ENCODE measurements around the gene TMCO6. TPM values are rescaled to one million over a fixed set of nuclear protein-coding genes. Genes with fewer than 3 reads are reported as not detected.
"Not testable (repeated sequence)": the region's sequence is repeated elsewhere in the genome, so short reads cannot be mapped to it uniquely, and the experiment has no call there.

Gene TMCO6
- total RNA-seq, 6 donors from 2014 or later, result 11.8 to 99.7 (median 31.3) TPM

DNA sequence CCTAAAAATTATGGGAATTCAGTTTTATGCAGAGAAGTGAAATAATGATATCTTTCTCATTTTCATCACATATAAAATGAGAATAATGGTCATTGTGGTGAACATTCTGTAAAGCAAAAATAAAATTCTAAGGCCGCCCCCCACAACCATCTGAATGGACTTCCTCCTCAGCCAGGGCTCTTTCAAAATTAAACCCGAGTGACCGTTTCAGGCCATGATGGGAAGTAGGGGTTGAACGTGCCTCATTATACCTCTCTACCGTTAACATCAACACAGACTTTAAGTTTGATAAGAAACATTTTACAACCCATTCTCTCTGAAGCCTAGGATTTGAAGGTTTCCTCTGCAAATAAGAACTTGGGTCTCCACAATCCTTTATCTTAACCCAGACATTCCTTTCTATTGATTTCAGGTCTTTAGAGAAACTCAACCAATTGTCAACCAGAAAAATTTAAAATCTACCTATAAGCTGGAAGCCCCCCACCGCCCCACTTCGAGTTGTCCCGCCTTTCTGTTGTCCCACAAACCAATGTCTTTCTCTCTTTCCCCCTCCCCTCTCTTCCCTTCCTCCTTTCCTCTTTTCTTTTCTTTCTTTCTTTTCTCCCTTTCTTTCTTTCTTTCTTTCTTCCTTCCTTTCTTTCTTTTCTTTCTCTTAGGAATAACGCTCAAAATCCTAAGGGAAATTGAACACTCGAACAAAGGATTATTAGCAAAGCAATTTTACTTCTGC, 1.7 kb upstream of the TMCO6 start:
- TF ChIP-seq POLR2A (IDR thresholded peaks at IDR 0.05) (no peak), EP300 (IDR thresholded peaks at IDR 0.05) (no peak), CTCF (IDR thresholded peaks at IDR 0.05) (no peak), POLR2AphosphoS5 (IDR thresholded peaks at IDR 0.05) (no peak)
- Histone ChIP-seq H3K4me3 (no peak overlapping the region), H3K27ac (peak overlapping the region in 2 of 4 donors; percentile 89 to 94), H3K4me1 (peaks cover 26 to 42% (median 29%) of the 10 kb centered on the region in 4 donors), H3K27me3 (no peaks in the 10 kb centered on the region), H3K36me3 (peaks cover 0 to 10% (median 0%) of the 10 kb centered on the region in 4 donors), H3K9me3 (no peaks in the 10 kb centered on the region)
- WGBS, 2 donors, result 75 to 85% methylated on average over 10 of the region's 10 CpGs
- ATAC-seq (ENCODE audit: low FRiP score in 2 of 2) (no peak), DNase-seq (no peak)

- 8 to 9% methylated on average over 9 of the region's 9 CpGs for WGBS, 2 donors
- peaks cover 0 to 23% (median 6%) of the 10 kb centered on the region in 4 donors for H3K36me3 ChIP-seq
- ATAC-seq (ENCODE audit: low FRiP score in 2 of 2); DNase-seq; H3K27me3 ChIP-seq; H3K9me3 ChIP-seq: not testable (repeated sequence)
- H3K27ac ChIP-seq, result peak overlapping the region; percentile 86 to 95 (median 92)
- H3K4me3 ChIP-seq, result peak overlapping the region; percentile 5 to 88 (median 72)
- peaks cover 16 to 30% (median 22%) of the 10 kb centered on the region in 4 donors for H3K4me1 ChIP-seq
These were observed 428 bp upstream of the TMCO6 start for GRCh38 chr5:140638898-140639147.

- WGBS, 2 donors, result 87 to 89% methylated on average over 7 to 8 of the region's 8 CpGs
- H3K4me3 ChIP-seq, result no peak overlapping the region
- no peaks in the 10 kb centered on the region for H3K9me3 ChIP-seq
- DNase-seq, result peak in 1 of 2 donors; percentile 55
- TF ChIP-seq POLR2A (IDR thresholded peaks at IDR 0.05), result no peak
- TF ChIP-seq EP300 (IDR thresholded peaks at IDR 0.05), result no peak
- TF ChIP-seq CTCF (IDR thresholded peaks at IDR 0.05), result no peak
- TF ChIP-seq POLR2AphosphoS5 (IDR thresholded peaks at IDR 0.05), result no peak
- no peaks in the 10 kb centered on the region for H3K27me3 ChIP-seq
- peaks cover 0 to 42% (median 22%) of the 10 kb centered on the region in 4 donors for H3K36me3 ChIP-seq
- ATAC-seq (ENCODE audit: low FRiP score in 2 of 2), result no peak
- no peak overlapping the region for H3K27ac ChIP-seq
- peaks cover 22 to 28% (median 25%) of the 10 kb centered on the region in 4 donors for H3K4me1 ChIP-seq
These were observed 2.5 kb downstream of the TMCO6 start for GRCh38 chr5:140641716-140642115.

DNA sequence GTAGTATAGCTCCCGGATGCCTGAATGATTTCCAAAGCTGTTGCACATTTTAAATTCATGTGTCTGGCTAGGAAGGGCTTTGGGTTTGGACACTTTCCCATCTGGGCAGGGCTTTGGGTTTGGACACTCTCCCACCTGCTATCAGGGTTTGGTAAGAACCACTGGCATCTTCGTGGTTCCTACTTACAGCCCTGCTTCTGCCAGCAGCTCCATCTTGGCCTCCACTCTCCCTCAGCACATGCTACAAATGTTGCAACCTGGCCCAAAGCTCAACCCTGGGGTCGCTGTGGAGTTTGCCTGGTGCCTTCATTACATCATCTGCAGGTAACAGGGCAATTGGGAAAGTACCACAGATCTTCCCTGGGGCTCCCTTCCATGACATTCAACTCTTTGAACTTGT, 3.5 kb downstream of the TMCO6 start:
- 58 to 62% methylated on average over 2 to 3 of the region's 3 CpGs for WGBS, 2 donors
- no peaks in the 10 kb centered on the region for H3K27me3 ChIP-seq
- H3K9me3 ChIP-seq, result no peaks in the 10 kb centered on the region
- peaks cover 0 to 42% (median 22%) of the 10 kb centered on the region in 4 donors for H3K36me3 ChIP-seq
- DNase-seq, result no peak
- H3K27ac ChIP-seq, result no peak overlapping the region
- peaks cover 25 to 31% (median 29%) of the 10 kb centered on the region in 4 donors for H3K4me1 ChIP-seq
- no peak overlapping the region for H3K4me3 ChIP-seq
- TF ChIP-seq POLR2AphosphoS5 (IDR thresholded peaks at IDR 0.05), result no peak
- no peak for TF ChIP-seq CTCF (IDR thresholded peaks at IDR 0.05)
- TF ChIP-seq EP300 (IDR thresholded peaks at IDR 0.05), result no peak
- TF ChIP-seq POLR2A (IDR thresholded peaks at IDR 0.05), result no peak
- no peak for ATAC-seq (ENCODE audit: low FRiP score in 2 of 2)

GRCh38 chr5:140647042-140647419, 7.8 kb downstream of the TMCO6 start:
- peaks cover 21 to 30% (median 25%) of the 10 kb centered on the region in 4 donors for H3K4me1 ChIP-seq
- peak overlapping the region; percentile 83 to 91 (median 86) for H3K27ac ChIP-seq
- H3K27me3 ChIP-seq, result no peaks in the 10 kb centered on the region
- H3K9me3 ChIP-seq, result no peaks in the 10 kb centered on the region
- ATAC-seq (ENCODE audit: low FRiP score in 2 of 2), result peak; percentile 36 to 65
- WGBS, 2 donors, result 1 to 2% methylated on average over 19 to 27 of the region's 27 CpGs
- DNase-seq, result no peak
- no peak for TF ChIP-seq EP300 (IDR thresholded peaks at IDR 0.05)
- TF ChIP-seq POLR2A (IDR thresholded peaks at IDR 0.05), result no peak
- TF ChIP-seq CTCF (IDR thresholded peaks at IDR 0.05), result no peak
- TF ChIP-seq POLR2AphosphoS5 (IDR thresholded peaks at IDR 0.05), result no peak
- peaks cover 5 to 70% (median 50%) of the 10 kb centered on the region in 4 donors for H3K36me3 ChIP-seq
- peak overlapping the region; percentile 67 to 98 (median 88) for H3K4me3 ChIP-seq
